HepG2 (cell line): ENCODE data around the gene GNA12. TPM values are rescaled to one million over a fixed set of nuclear protein-coding genes. Genes with fewer than 3 reads are reported as not detected.

ENCODE experiments used
- ATAC-seq: fragments of 200-7000 bp; cut with Tn5 transposase; 3 replicates; pipeline ENCODE4 v1.9.1; 2020; ENCODE audit warnings: mild to moderate bottlenecking, moderate library complexity
- BruUV-seq: library from RNA; stranded (reverse); fragments of 400-500 nt; replicated peaks from 2 replicates; lab custom pipeline; 2021; lab: Mats Ljungman, UMichigan
- CTCF ChIA-PET: fragments of 300-600 bp; formaldehyde crosslinking; extraction: SDS; loops from one replicate; lab custom pipeline; 2021; ENCODE audit warnings: low total read pairs, inconsistent platforms, low intra/inter-chr PET ratio; lab: Yijun Ruan, JAX
- POLR2A ChIA-PET: fragments of 350-600 bp; sonication (Branson Sonifier 250); formaldehyde crosslinking; loops from one replicate; lab custom pipeline; 2020; ENCODE audit warnings: antibody characterized with exemption, inconsistent platforms; lab: Yijun Ruan, JAX
- DNase-seq: peaks from one replicate; pipeline ENCODE4 v3.0.0-alpha.2; 2015; ENCODE audit warnings: low spot score
- FAIRE-seq: peaks from 3 replicates; lab custom pipeline; 2011; peaks lifted over from hg19 to GRCh38; lab: Jason Lieb, UNC
- H2AFZ ChIP-seq: one replicate; pipeline ENCODE4 v1.6.1; 2011; ENCODE audit warnings: low read length, inconsistent platforms
- H3K27ac ChIP-seq: fragments of 300-600 bp; 3 replicates; pipeline ENCODE4 v1.8.0; 2011; ENCODE audit warnings: mixed run types, mild to moderate bottlenecking, mixed read lengths, low read length, inconsistent platforms; ENCODE audit not compliant: insufficient read depth; ENCODE audit errors: extremely low read length
- H3K27me3 ChIP-seq, 2 experiments: fragments of 200-600 bp in 1 of 2; 2 replicates in 1 of 2; 3 replicates in 1 of 2; pipeline versions ENCODE4 v1.6.0 to v1.8.0; 2011; ENCODE audit warnings: low read length in 2 of 2, mild to moderate bottlenecking in 2 of 2, moderate library complexity in 2 of 2, inconsistent platforms in 1 of 2; ENCODE audit not compliant: insufficient read depth in 2 of 2, control insufficient read depth in 1 of 2
- H3K36me3 ChIP-seq, 2 experiments: fragments of 200-600 bp in 1 of 2; replicated peaks in 1 of 2; 2 replicates in 1 of 2; 3 replicates in 1 of 2; pipeline versions ENCODE4 v1.5.1 to v1.8.0; 2011; ENCODE audit warnings: low read length in 2 of 2, inconsistent platforms in 1 of 2; ENCODE audit not compliant: insufficient read depth in 2 of 2, control insufficient read depth in 1 of 2
- H3K4me1 ChIP-seq: 2 replicates; pipeline ENCODE4 v1.5.1; 2012; ENCODE audit warnings: low read length, inconsistent platforms; ENCODE audit not compliant: insufficient read depth
- H3K4me2 ChIP-seq: 2 replicates; pipeline ENCODE4 v1.6.0; 2011; ENCODE audit warnings: low read depth, low read length, inconsistent platforms
- H3K4me3 ChIP-seq, 3 experiments: fragments of 200-600 bp in 1 of 3; sonication (generic), shearing (Covaris generic) in 1 of 3; replicated peaks in 1 of 3; 2 replicates each; pipeline ENCODE4 v1.5.1; 2011 to 2016; ENCODE audit warnings: low read length in 3 of 3, inconsistent platforms in 2 of 3, low read depth in 2 of 3, mild to moderate bottlenecking in 2 of 3, control low read depth in 1 of 3, mixed read lengths in 1 of 3; ENCODE audit not compliant: insufficient read depth in 1 of 3
- H3K79me2 ChIP-seq: one replicate; pipeline ENCODE4 v1.6.1; 2011; ENCODE audit warnings: low read length, inconsistent platforms; ENCODE audit not compliant: insufficient read depth
- H3K9ac ChIP-seq: 2 replicates; pipeline ENCODE4 v1.6.0; 2011; ENCODE audit warnings: mild to moderate bottlenecking, low read depth, low read length, inconsistent platforms; ENCODE audit not compliant: insufficient read depth
- H3K9me3 ChIP-seq: 2 replicates; pipeline ENCODE4 v1.5.1; 2012; ENCODE audit warnings: mild to moderate bottlenecking, low read length
- H4K20me1 ChIP-seq: 2 replicates; pipeline ENCODE4 v1.6.0; 2011; ENCODE audit warnings: inconsistent platforms, mild to moderate bottlenecking, low read length, moderate library complexity; ENCODE audit not compliant: insufficient read depth
- DNMT1 ChIP-seq: sonication (generic); formaldehyde crosslinking; IDR thresholded peaks from 2 replicates; pipeline ENCODE4 v1.5.1; 2020; ENCODE audit warnings: mild to moderate bottlenecking, missing genetic modification reagents
- MBD4 ChIP-seq: IDR thresholded peaks from 2 replicates; pipeline ENCODE4 v1.6.1; 2012; ENCODE audit warnings: low read length, inconsistent platforms, borderline replicate concordance
- SALL1 ChIP-seq: sonication (generic); formaldehyde crosslinking; IDR thresholded peaks from 2 replicates; pipeline ENCODE4 v1.8.0; 2022; ENCODE audit warnings: mild to moderate bottlenecking, missing genetic modification reagents
- SIN3A ChIP-seq: IDR thresholded peaks from 2 replicates; pipeline ENCODE4 v1.6.1; 2011; ENCODE audit warnings: low read depth, mild to moderate bottlenecking, control low read depth, low read length, borderline replicate concordance
- YY1 ChIP-seq: IDR thresholded peaks from 2 replicates; pipeline ENCODE4 v1.6.1; 2011; ENCODE audit warnings: low read length, low read depth, moderate library complexity, mild to moderate bottlenecking; ENCODE audit not compliant: insufficient read depth, insufficient replicate concordance
- ZBTB38 ChIP-seq: sonication (generic); formaldehyde crosslinking; IDR thresholded peaks from 2 replicates; pipeline ENCODE4 v1.5.1; 2020; ENCODE audit warnings: mild to moderate bottlenecking, missing genetic modification reagents
- ZNF501 ChIP-seq: sonication (generic); formaldehyde crosslinking; IDR thresholded peaks from 2 replicates; pipeline ENCODE4 v1.5.1; 2020; ENCODE audit warnings: mild to moderate bottlenecking, moderate library complexity, missing genetic modification reagents
- ZNF670 ChIP-seq: sonication (generic); formaldehyde crosslinking; IDR thresholded peaks from 2 replicates; pipeline ENCODE4 v1.8.0; 2022; ENCODE audit warnings: mild to moderate bottlenecking, missing genetic modification reagents, borderline replicate concordance
- WGBS: methylation state at CpG from one replicate; pipeline ENCODE4 v1.1.6; 2017; ENCODE audit warnings: low lambda C conversion rate; 5-methylcytosine and 5-hydroxymethylcytosine counted together
- in situ Hi-C: cut with HindIII; loops from 2 replicates; pipeline ENCODE4 v1.10.0; 2017; ENCODE audit warnings: low pct_unique_long_range_greater_than_20kb; ENCODE audit not compliant: extremely low pct_ligation_motif_present
- intact Hi-C: fragments of 100-400 bp; cut with micrococcal nuclease; formaldehyde crosslinking; loops from one replicate; pipeline ENCODE4 v1.10.0; 2022; ENCODE audit not compliant: unreplicated experiment
- polyA plus RNA-seq, 8 experiments: library from polyadenylated mRNA; depleted of rRNA in 3 of 8; stranded (reverse) in 7 of 8; unstranded in 1 of 8; fragments of >200 nt; fragmentation: Illumina TruSeq in 4 of 8; extraction: Trizol in 4 of 8; gene quantifications; 2 replicates each; pipeline versions ENCODE4 v1.2.1 to v1.2.3, GENCODE V29; 2011 to 2016; ENCODE audit warnings: low read depth in 4 of 8, missing spikeins in 1 of 8, mixed read lengths in 1 of 8; ENCODE audit not compliant: insufficient read depth in 1 of 8
- total RNA-seq, 5 experiments: library from RNA; depleted of rRNA; stranded (reverse); fragments of >200 nt; fragmentation: Illumina TruSeq; extraction: Trizol; gene quantifications; 2 replicates each; pipeline ENCODE4 v1.2.3, GENCODE V29; 2016; ENCODE audit warnings: low read depth in 1 of 5
- TF ChIP-seq, protein P1 (sequence below): sonication (generic); formaldehyde crosslinking; IDR thresholded peaks from 2 replicates; pipeline ENCODE4 v1.4.0; 2020; ENCODE audit warnings: missing genetic modification reagents, borderline replicate concordance
- TF ChIP-seq, protein P2 (sequence below): IDR thresholded peaks from 2 replicates; pipeline ENCODE4 v1.6.1; 2016; ENCODE audit warnings: low read depth, missing genetic modification reagents, missing compliant biosample characterization

The GNA12 gene
- total and polyA plus RNA-seq, 2 of the 13 experiments (the other 11 are each of a cell fraction or from before 2014, with no cell fraction given) = 16.2 to 50.9 TPM

DNA sequence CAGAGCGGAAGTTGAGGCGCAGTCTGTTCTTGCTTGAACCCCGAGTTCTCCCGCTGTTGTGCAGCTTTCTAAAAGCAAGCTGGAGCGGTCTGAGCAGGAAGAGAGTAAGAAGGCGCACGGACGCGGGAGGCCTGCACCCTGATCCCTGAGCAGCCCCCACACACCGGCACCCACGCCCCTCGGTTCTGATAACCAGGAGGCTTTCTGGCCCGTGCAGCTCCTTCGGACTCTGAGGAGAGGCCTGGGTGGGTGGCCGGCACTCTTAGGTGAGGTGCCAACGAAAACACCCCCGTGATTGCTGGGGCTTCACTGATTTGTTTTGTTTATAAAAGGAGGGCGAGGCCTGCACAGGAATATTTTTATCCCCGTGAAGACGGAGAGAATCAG is 127.2 kb downstream of the GNA12 start:
- no peaks in the 10 kb centered on the region for H3K79me2 ChIP-seq
- H2AFZ ChIP-seq = no peak overlapping the region
- no peak for TF ChIP-seq ZBTB38
- TF ChIP-seq YY1 = no peak
- no peak for TF ChIP-seq SIN3A
- TF ChIP-seq SALL1 = no peak
- TF ChIP-seq ZNF501 (CRISPR knock-in tag) = no peak
- no peak for TF ChIP-seq DNMT1 (CRISPR knock-in tag)
- TF ChIP-seq, protein P1, sequence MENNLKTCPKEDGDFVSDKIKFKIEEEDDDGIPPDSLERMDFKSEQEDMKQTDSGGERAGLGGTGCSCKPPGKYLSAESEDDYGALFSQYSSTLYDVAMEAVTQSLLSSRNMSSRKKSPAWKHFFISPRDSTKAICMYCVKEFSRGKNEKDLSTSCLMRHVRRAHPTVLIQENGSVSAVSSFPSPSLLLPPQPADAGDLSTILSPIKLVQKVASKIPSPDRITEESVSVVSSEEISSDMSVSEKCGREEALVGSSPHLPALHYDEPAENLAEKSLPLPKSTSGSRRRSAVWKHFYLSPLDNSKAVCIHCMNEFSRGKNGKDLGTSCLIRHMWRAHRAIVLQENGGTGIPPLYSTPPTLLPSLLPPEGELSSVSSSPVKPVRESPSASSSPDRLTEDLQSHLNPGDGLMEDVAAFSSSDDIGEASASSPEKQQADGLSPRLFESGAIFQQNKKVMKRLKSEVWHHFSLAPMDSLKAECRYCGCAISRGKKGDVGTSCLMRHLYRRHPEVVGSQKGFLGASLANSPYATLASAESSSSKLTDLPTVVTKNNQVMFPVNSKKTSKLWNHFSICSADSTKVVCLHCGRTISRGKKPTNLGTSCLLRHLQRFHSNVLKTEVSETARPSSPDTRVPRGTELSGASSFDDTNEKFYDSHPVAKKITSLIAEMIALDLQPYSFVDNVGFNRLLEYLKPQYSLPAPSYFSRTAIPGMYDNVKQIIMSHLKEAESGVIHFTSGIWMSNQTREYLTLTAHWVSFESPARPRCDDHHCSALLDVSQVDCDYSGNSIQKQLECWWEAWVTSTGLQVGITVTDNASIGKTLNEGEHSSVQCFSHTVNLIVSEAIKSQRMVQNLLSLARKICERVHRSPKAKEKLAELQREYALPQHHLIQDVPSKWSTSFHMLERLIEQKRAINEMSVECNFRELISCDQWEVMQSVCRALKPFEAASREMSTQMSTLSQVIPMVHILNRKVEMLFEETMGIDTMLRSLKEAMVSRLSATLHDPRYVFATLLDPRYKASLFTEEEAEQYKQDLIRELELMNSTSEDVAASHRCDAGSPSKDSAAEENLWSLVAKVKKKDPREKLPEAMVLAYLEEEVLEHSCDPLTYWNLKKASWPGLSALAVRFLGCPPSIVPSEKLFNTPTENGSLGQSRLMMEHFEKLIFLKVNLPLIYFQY (CRISPR knock-in tag) = no peak
- TF ChIP-seq ZNF670 (CRISPR knock-in tag) = no peak
- TF ChIP-seq, protein P2, sequence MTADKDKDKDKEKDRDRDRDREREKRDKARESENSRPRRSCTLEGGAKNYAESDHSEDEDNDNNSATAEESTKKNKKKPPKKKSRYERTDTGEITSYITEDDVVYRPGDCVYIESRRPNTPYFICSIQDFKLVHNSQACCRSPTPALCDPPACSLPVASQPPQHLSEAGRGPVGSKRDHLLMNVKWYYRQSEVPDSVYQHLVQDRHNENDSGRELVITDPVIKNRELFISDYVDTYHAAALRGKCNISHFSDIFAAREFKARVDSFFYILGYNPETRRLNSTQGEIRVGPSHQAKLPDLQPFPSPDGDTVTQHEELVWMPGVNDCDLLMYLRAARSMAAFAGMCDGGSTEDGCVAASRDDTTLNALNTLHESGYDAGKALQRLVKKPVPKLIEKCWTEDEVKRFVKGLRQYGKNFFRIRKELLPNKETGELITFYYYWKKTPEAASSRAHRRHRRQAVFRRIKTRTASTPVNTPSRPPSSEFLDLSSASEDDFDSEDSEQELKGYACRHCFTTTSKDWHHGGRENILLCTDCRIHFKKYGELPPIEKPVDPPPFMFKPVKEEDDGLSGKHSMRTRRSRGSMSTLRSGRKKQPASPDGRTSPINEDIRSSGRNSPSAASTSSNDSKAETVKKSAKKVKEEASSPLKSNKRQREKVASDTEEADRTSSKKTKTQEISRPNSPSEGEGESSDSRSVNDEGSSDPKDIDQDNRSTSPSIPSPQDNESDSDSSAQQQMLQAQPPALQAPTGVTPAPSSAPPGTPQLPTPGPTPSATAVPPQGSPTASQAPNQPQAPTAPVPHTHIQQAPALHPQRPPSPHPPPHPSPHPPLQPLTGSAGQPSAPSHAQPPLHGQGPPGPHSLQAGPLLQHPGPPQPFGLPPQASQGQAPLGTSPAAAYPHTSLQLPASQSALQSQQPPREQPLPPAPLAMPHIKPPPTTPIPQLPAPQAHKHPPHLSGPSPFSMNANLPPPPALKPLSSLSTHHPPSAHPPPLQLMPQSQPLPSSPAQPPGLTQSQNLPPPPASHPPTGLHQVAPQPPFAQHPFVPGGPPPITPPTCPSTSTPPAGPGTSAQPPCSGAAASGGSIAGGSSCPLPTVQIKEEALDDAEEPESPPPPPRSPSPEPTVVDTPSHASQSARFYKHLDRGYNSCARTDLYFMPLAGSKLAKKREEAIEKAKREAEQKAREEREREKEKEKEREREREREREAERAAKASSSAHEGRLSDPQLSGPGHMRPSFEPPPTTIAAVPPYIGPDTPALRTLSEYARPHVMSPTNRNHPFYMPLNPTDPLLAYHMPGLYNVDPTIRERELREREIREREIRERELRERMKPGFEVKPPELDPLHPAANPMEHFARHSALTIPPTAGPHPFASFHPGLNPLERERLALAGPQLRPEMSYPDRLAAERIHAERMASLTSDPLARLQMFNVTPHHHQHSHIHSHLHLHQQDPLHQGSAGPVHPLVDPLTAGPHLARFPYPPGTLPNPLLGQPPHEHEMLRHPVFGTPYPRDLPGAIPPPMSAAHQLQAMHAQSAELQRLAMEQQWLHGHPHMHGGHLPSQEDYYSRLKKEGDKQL = no peak
- TF ChIP-seq MBD4 = no peak
- TF ChIP-seq, all 625 proteins: peak for 0
- ATAC-seq (no peak), FAIRE-seq (no peak), DNase-seq (no peak)
- 95% methylated on average over 15 of the region's 20 CpGs for WGBS
- Histone ChIP-seq H3K4me2 (no peak overlapping the region), H3K9ac (no peak overlapping the region), H3K27me3 (no peaks in the 10 kb centered on the region), H4K20me1 (no peaks in the 10 kb centered on the region), H3K9me3 (no peaks in the 10 kb centered on the region), H3K4me1 (no peaks in the 10 kb centered on the region), H3K4me3 (no peak overlapping the region), H3K27ac (no peak overlapping the region), H3K36me3 (peaks cover 2 to 15% of the 10 kb centered on the region in 2 experiments; a peak in 2 of 5 replicates)
- CTCF ChIA-PET = no interaction called here
- intact Hi-C loops (no loop called here), in situ Hi-C loops (no loop called here)
- BruUV-seq = no TSS peak
- POLR2A ChIA-PET = no interaction called here
